Colonic mucosa (tissue), 4 donors: ENCODE data around the gene SERPINI1. TPM values are rescaled to one million over a fixed set of nuclear protein-coding genes. Genes with fewer than 3 reads are reported as not detected.

ENCODE experiments used
- DNase-seq: peaks from one replicate; pipeline ENCODE4 v3.0.0-alpha.2; 2020
- H3K27ac ChIP-seq: fragments of 200-600 bp; one replicate; pipeline ENCODE4 v1.8.0; 2021
- H3K27me3 ChIP-seq: fragments of 200-600 bp; one replicate; pipeline ENCODE4 v1.8.0; 2021
- H3K36me3 ChIP-seq: fragments of 200-600 bp; one replicate; pipeline ENCODE4 v1.8.0; 2021
- H3K4me1 ChIP-seq: fragments of 200-600 bp; one replicate; pipeline ENCODE4 v1.8.0; 2021; ENCODE audit warnings: mild to moderate bottlenecking
- H3K4me3 ChIP-seq: fragments of 200-600 bp; one replicate; pipeline ENCODE4 v1.8.0; 2021
- H3K9ac ChIP-seq, 2 donors: one replicate each; pipeline ENCODE4 v1.7.0; 2013; ENCODE audit warnings: control low read depth in 2 of 2, low read depth in 2 of 2, low read length in 2 of 2
- H3K9me3 ChIP-seq: fragments of 200-600 bp; one replicate; pipeline ENCODE4 v1.8.0; 2021
- intact Hi-C: fragments of 100-400 bp; cut with DNase I; formaldehyde crosslinking; loops from one replicate; pipeline ENCODE4 v1.14.1; 2022
- total RNA-seq, 2 donors: library from RNA; stranded (reverse); fragmentation: NEBNext Ultra II Directional in 1 of 2; extraction: Animal tissue kit (Norgen Biotek cat#: 25700) in 1 of 2; gene quantifications; one replicate each; pipeline ENCODE4 v1.2.1, GENCODE V29; 2021
- TF ChIP-seq, protein P1 (sequence below): fragments of 200-600 bp; IDR thresholded peaks from one replicate; pipeline ENCODE4 v1.8.0; 2022; ENCODE audit warnings: antibody characterized with exemption, mild to moderate bottlenecking
- donor health status: healthy.
- donor health status: DM: no; HTN: no; CAD: no.
- donor health status: DM: no; HTN: no; CAD: no.

SERPINI1 gene
- total RNA-seq, 2 donors from 2014 or later, result 1.1 to 1.3 TPM

DNA sequence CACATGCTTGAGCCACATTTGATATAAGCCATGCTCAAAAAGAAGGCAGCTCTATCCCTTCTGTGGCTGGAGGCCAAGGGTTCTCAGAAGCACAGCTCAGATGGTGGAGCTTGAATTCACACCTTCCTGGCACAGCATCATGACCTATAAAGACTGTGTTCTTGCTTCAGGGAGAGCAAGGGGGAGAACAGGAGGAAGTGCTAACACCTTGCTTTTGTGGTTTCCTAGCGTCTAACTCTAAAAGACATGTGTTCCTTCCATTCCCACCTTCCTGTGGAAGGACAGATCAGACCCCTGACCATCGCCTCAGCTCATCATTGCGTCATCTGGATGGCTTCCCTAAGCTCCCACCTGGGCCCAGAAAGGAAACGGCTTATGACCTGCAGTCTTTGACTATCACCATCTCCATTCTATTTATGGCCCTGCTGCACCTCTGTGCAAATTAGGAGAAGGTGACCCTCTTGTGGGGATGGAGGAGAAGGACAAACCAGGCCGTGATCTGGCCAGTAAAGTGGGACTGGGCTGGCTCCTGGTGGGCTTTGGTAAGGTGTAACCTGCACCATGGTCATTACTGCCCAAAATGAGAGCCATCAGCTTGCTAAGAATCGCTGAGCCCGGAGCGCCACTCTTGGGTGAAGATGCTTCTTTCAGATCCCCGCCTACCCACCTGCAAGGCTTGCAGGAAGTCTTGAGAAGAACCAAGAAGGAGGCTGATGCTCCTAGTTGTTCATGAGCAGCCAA lies 128.5 kb downstream of the SERPINI1 start:
- no peaks in the 10 kb centered on the region for H3K4me1 ChIP-seq
- DNase-seq, result no peak
- H3K27ac ChIP-seq, result no peak overlapping the region
- no peaks in the 10 kb centered on the region for H3K9me3 ChIP-seq
- no peak overlapping the region for H3K9ac ChIP-seq
- H3K36me3 ChIP-seq, result no peaks in the 10 kb centered on the region
- TF ChIP-seq, protein P1, sequence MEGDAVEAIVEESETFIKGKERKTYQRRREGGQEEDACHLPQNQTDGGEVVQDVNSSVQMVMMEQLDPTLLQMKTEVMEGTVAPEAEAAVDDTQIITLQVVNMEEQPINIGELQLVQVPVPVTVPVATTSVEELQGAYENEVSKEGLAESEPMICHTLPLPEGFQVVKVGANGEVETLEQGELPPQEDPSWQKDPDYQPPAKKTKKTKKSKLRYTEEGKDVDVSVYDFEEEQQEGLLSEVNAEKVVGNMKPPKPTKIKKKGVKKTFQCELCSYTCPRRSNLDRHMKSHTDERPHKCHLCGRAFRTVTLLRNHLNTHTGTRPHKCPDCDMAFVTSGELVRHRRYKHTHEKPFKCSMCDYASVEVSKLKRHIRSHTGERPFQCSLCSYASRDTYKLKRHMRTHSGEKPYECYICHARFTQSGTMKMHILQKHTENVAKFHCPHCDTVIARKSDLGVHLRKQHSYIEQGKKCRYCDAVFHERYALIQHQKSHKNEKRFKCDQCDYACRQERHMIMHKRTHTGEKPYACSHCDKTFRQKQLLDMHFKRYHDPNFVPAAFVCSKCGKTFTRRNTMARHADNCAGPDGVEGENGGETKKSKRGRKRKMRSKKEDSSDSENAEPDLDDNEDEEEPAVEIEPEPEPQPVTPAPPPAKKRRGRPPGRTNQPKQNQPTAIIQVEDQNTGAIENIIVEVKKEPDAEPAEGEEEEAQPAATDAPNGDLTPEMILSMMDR, result no peak
- no peak overlapping the region for H3K4me3 ChIP-seq
- intact Hi-C loops, result no loop called here
- no peaks in the 10 kb centered on the region for H3K27me3 ChIP-seq

DNA sequence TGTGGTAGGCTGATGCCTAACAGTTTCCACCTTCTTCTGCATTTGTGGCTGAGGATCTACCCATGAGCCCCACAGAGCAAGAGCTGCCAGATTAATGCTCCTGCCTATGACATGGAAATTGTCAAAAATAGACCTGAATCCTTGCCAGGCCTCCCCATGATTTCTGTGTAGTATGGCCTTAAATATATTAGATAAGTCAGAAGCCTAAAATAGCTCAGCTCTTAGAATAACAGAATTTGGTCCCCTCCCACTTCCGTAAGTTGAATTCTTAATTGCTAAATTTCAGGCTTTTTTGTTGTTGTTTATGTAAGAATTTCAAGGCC lies 129.0 kb downstream of the SERPINI1 start:
- Histone ChIP-seq H3K4me3 (no peak overlapping the region), H3K27me3 (no peaks in the 10 kb centered on the region), H3K9me3 (no peaks in the 10 kb centered on the region), H3K27ac (no peak overlapping the region), H3K9ac (no peak overlapping the region), H3K36me3 (no peaks in the 10 kb centered on the region), H3K4me1 (no peaks in the 10 kb centered on the region)
- intact Hi-C loops, result no loop called here
- DNase-seq, result no peak
- TF ChIP-seq, protein P1, result no peak

DNA sequence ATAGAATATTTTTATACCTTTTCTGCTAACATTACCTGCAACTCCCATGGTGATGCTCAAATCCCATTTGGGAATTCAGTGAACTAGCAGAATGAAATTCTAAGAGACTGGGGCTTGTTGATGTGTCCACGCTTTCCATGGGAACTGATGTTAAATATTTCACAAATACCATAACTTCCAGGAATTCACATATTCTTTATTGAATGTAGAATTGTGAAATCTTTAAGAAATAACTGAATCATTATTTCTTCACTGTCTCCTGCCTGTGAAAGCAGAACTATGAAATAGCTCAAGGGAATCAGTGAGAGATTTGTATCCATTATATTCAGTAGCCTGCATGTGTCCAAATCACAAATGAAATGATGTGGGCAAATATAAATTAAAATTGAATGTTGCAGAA lies 130.8 kb downstream of the SERPINI1 start:
- no peaks in the 10 kb centered on the region for H3K27me3 ChIP-seq
- no peaks in the 10 kb centered on the region for H3K4me1 ChIP-seq
- H3K4me3 ChIP-seq, result no peak overlapping the region
- intact Hi-C loops, result no loop called here
- no peak overlapping the region for H3K9ac ChIP-seq
- no peaks in the 10 kb centered on the region for H3K36me3 ChIP-seq
- no peak for DNase-seq
- TF ChIP-seq, protein P1, result no peak
- no peaks in the 10 kb centered on the region for H3K9me3 ChIP-seq
- no peak overlapping the region for H3K27ac ChIP-seq

DNA sequence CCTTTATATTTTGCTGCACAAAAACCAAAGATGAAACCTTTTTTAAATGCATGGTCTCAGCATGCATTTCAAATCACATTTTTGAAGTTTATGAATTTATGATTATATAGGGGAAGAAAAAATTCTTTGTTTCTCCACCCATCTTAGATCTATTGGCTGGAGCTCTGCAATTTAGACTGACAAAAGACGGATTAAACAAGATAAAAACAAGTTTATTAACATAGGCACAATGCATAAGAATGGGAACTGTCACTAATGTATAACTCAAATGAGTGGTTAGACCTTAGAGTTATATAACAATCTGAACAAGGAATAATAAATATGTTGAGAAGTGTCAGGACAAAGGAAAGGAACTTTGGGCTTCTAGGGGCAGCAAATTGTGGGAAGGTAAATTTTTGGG lies 132.5 kb downstream of the SERPINI1 start:
- intact Hi-C loops, result no loop called here
- no peaks in the 10 kb centered on the region for H3K9me3 ChIP-seq
- H3K4me3 ChIP-seq, result no peak overlapping the region
- no peak overlapping the region for H3K9ac ChIP-seq
- no peak overlapping the region for H3K27ac ChIP-seq
- no peak for DNase-seq
- H3K36me3 ChIP-seq, result no peaks in the 10 kb centered on the region
- no peaks in the 10 kb centered on the region for H3K27me3 ChIP-seq
- TF ChIP-seq, protein P1, result no peak
- no peaks in the 10 kb centered on the region for H3K4me1 ChIP-seq

DNA sequence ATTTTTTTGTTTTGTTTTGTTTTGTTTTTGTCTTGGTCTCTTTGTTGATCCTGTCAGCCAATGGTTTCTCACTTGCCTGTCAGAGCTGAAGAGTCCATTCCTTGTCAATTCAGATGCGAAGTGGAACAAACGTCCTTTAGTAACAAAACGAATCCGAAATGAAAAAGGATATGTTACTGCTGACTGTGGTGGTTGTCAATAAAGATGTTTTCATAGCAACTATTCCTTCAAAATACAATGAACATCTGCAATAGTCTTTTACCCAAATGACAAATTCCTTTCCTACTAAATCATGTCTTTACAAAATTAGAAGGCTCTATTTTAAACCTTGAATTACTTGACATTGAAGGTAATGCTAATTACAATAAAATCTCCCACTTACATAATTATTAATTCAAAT lies 134.7 kb downstream of the SERPINI1 start:
- Histone ChIP-seq H3K4me1 (no peaks in the 10 kb centered on the region), H3K27ac (no peak overlapping the region), H3K9ac (no peak overlapping the region), H3K36me3 (no peaks in the 10 kb centered on the region), H3K4me3 (no peak overlapping the region), H3K27me3 (no peaks in the 10 kb centered on the region), H3K9me3 (no peaks in the 10 kb centered on the region)
- intact Hi-C loops, result no loop called here
- TF ChIP-seq, protein P1, result no peak
- DNase-seq, result no peak
